HepG2 (cell line): ENCODE results near the gene FAM174A. TPM values are rescaled to one million over a fixed set of nuclear protein-coding genes. Genes with fewer than 3 reads are reported as not detected.
A peak's percentile ranks its signal among the peaks of the same experiment; 100 is the strongest.

ENCODE experiments used
- HMGXB4 ChIP-seq, 2 experiments: sonication (generic) in 1 of 2; formaldehyde crosslinking in 1 of 2; IDR thresholded peaks; 2 replicates each; pipeline versions ENCODE4 v1.4.0 to v1.6.1; 2018 to 2020; ENCODE audit warnings: missing genetic modification reagents in 2 of 2, borderline replicate concordance in 1 of 2, low read depth in 1 of 2, mild to moderate bottlenecking in 1 of 2, missing biosample characterization in 1 of 2
- HNRNPLL ChIP-seq: fragments of 200-400 bp; formaldehyde crosslinking; IDR thresholded peaks from 2 replicates; pipeline ENCODE4 v1.6.1; 2017; ENCODE audit warnings: mild to moderate bottlenecking, low read depth, low read length; ENCODE audit not compliant: poor library complexity, severe bottlenecking
- HOXA9 ChIP-seq: sonication (generic); formaldehyde crosslinking; IDR thresholded peaks from 2 replicates; pipeline ENCODE4 v1.8.1; 2022; ENCODE audit warnings: missing genetic modification reagents, mild to moderate bottlenecking, moderate library complexity, borderline replicate concordance
- MED13 ChIP-seq: sonication (generic); formaldehyde crosslinking; IDR thresholded peaks from 2 replicates; pipeline ENCODE4 v1.5.0; 2020; ENCODE audit warnings: missing genetic modification reagents
- MIER3 ChIP-seq: IDR thresholded peaks from 2 replicates; pipeline ENCODE4 v1.6.1; 2016; ENCODE audit warnings: missing compliant biosample characterization, borderline replicate concordance
- MTA3 ChIP-seq: sonication (generic); formaldehyde crosslinking; IDR thresholded peaks from 2 replicates; pipeline ENCODE4 v1.4.0; 2020; ENCODE audit warnings: missing genetic modification reagents
- MXD3 ChIP-seq: IDR thresholded peaks from 2 replicates; pipeline ENCODE4 v1.6.1; 2016; ENCODE audit warnings: mild to moderate bottlenecking, missing biosample characterization, missing genetic modification reagents
- PHF20 ChIP-seq: sonication (generic); formaldehyde crosslinking; IDR thresholded peaks from 2 replicates; pipeline ENCODE4 v1.5.0; 2020; ENCODE audit warnings: mild to moderate bottlenecking, missing genetic modification reagents
- SMAD3 ChIP-seq: sonication (generic); formaldehyde crosslinking; IDR thresholded peaks from 2 replicates; pipeline ENCODE4 v1.4.0; 2020; ENCODE audit warnings: missing genetic modification reagents
- STAG1 ChIP-seq: sonication (generic); formaldehyde crosslinking; IDR thresholded peaks from 2 replicates; pipeline ENCODE4 v1.4.0; 2020; ENCODE audit warnings: missing genetic modification reagents
- USF2 ChIP-seq, 2 experiments: sonication (generic) in 1 of 2; formaldehyde crosslinking in 1 of 2; IDR thresholded peaks; 2 replicates each; pipeline versions ENCODE4 v1.5.1 to v1.6.1; 2011 to 2020; ENCODE audit warnings: borderline replicate concordance in 1 of 2, low read depth in 1 of 2, low read length in 1 of 2, mild to moderate bottlenecking in 1 of 2, missing genetic modification reagents in 1 of 2, moderate library complexity in 1 of 2
- YEATS2 ChIP-seq: sonication (generic); formaldehyde crosslinking; IDR thresholded peaks from 2 replicates; pipeline ENCODE4 v1.4.0; 2020; ENCODE audit warnings: missing genetic modification reagents, borderline replicate concordance
- ZEB1 ChIP-seq: IDR thresholded peaks from 2 replicates; pipeline ENCODE4 v1.6.1; 2012; ENCODE audit warnings: mild to moderate bottlenecking, low read depth, inconsistent platforms; ENCODE audit not compliant: insufficient replicate concordance
- ZFYVE20 ChIP-seq: sonication (generic); formaldehyde crosslinking; IDR thresholded peaks from 2 replicates; pipeline ENCODE4 v1.8.0; 2023; ENCODE audit warnings: low read depth, mild to moderate bottlenecking, moderate library complexity, missing genetic modification reagents, borderline replicate concordance
- ZNF101 ChIP-seq: sonication (generic); formaldehyde crosslinking; IDR thresholded peaks from 2 replicates; pipeline ENCODE4 v1.4.0; 2020; ENCODE audit warnings: mild to moderate bottlenecking, low read depth, missing genetic modification reagents, borderline replicate concordance
- ZNF136 ChIP-seq: sonication (generic); formaldehyde crosslinking; IDR thresholded peaks from 2 replicates; pipeline ENCODE4 v1.8.1; 2022; ENCODE audit warnings: low read depth, mild to moderate bottlenecking, moderate library complexity, missing genetic modification reagents
- ZNF232 ChIP-seq: sonication (generic); formaldehyde crosslinking; IDR thresholded peaks from 2 replicates; pipeline ENCODE4 v1.4.0; 2020; ENCODE audit warnings: missing genetic modification reagents, borderline replicate concordance
- ZNF253 ChIP-seq: sonication (generic); formaldehyde crosslinking; IDR thresholded peaks from 2 replicates; pipeline ENCODE4 v1.8.0; 2022; ENCODE audit warnings: mild to moderate bottlenecking, missing genetic modification reagents, borderline replicate concordance
- ZNF468 ChIP-seq: sonication (generic); formaldehyde crosslinking; IDR thresholded peaks from 2 replicates; pipeline ENCODE4 v1.8.0; 2022; ENCODE audit warnings: mild to moderate bottlenecking, moderate library complexity, missing genetic modification reagents
- ZNF546 ChIP-seq: sonication (generic); formaldehyde crosslinking; conservative IDR thresholded peaks from 2 replicates; pipeline ENCODE4 v1.8.1; 2023; ENCODE audit warnings: mild to moderate bottlenecking, missing genetic modification reagents
- ZNF557 ChIP-seq: sonication (generic); formaldehyde crosslinking; IDR thresholded peaks from 2 replicates; pipeline ENCODE4 v1.4.0; 2020; ENCODE audit warnings: missing genetic modification reagents
- polyA plus RNA-seq, 8 experiments: library from polyadenylated mRNA; depleted of rRNA in 3 of 8; stranded (reverse) in 7 of 8; unstranded in 1 of 8; fragments of >200 nt; fragmentation: Illumina TruSeq in 4 of 8; extraction: Trizol in 4 of 8; gene quantifications; 2 replicates each; pipeline versions ENCODE4 v1.2.1 to v1.2.3, GENCODE V29; 2011 to 2016; ENCODE audit warnings: low read depth in 4 of 8, missing spikeins in 1 of 8, mixed read lengths in 1 of 8; ENCODE audit not compliant: insufficient read depth in 1 of 8
- total RNA-seq, 5 experiments: library from RNA; depleted of rRNA; stranded (reverse); fragments of >200 nt; fragmentation: Illumina TruSeq; extraction: Trizol; gene quantifications; 2 replicates each; pipeline ENCODE4 v1.2.3, GENCODE V29; 2016; ENCODE audit warnings: low read depth in 1 of 5
- TF ChIP-seq, protein P1 (sequence below): sonication (generic); formaldehyde crosslinking; conservative IDR thresholded peaks from 2 replicates; pipeline ENCODE4 v1.4.0; 2020; ENCODE audit warnings: missing genetic modification reagents

Gene FAM174A
- total and polyA plus RNA-seq, 2 of the 13 experiments (the other 11 are each of a cell fraction or from before 2014, with no cell fraction given) = 6.8 to 7.8 TPM

DNA sequence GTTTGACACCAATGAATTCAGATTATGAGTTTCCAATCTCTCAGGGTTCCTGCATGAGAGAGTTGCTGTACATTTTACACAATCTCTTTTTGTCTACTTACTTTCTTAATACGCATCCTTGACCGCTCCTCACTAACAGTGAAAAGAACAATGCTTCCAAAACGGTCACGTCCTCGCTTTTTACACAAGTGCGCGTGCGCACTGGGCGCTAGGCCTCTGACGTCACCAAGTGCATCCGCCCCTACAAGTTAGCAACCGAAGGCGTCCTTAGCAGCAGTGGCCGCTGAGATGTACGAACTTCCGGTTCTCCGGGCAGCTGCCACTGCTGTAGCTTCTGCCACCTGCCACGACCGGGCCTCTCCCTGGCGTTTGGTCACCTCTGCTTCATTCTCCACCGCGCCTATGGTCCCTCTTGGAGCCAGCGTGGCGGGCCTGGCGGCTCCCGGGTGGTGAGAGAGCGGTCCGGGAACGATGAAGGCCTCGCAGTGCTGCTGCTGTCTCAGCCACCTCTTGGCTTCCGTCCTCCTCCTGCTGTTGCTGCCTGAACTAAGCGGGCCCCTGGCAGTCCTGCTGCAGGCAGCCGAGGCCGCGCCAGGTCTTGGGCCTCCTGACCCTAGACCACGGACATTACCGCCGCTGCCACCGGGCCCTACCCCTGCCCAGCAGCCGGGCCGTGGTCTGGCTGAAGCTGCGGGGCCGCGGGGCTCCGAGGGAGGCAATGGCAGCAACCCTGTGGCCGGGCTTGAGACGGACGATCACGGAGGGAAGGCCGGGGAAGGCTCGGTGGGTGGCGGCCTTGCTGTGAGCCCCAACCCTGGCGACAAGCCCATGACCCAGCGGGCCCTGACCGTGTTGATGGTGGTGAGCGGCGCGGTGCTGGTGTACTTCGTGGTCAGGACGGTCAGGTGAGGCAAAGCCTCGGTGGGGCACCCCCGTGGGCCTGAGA lies at the start of gene FAM174A (continued):
- TF ChIP-seq HMGXB4 (CRISPR knock-in tag; IDR thresholded peaks at IDR 0.05; ENCODE audit: borderline replicate concordance in 1 of 2, low read depth in 1 of 2) (peak in 1 of 2 experiments; percentile 79), HOXA9 (CRISPR knock-in tag) (no peak), MED13 (CRISPR knock-in tag) (no peak), HNRNPLL (peak; percentile 22), ZNF136 (CRISPR knock-in tag) (0 out of 2 replicates have a peak, but pooled peaks have one; percentile 51), MTA3 (CRISPR knock-in tag) (no peak), PHF20 (CRISPR knock-in tag) (peak; percentile 80), ZNF253 (CRISPR knock-in tag) (no peak; the same call in 1 of the 2 replicates), ZNF232 (CRISPR knock-in tag) (no peak), MXD3 (CRISPR knock-in tag) (0 out of 2 replicates have a peak, but pooled peaks have one; percentile 59), SMAD3 (CRISPR knock-in tag) (no peak), MIER3 (CRISPR knock-in tag) (no peak; the same call in 1 of the 2 replicates), ZNF101 (CRISPR knock-in tag) (no peak), USF2 (IDR thresholded peaks at IDR 0.05; ENCODE audit: low read depth, low read length) (no peak), USF2 (CRISPR knock-in tag; IDR thresholded peaks at IDR 0.05; ENCODE audit: borderline replicate concordance) (peak; percentile 35; the same call in 1 of the 2 replicates), ZNF546 (CRISPR knock-in tag) (no peak), YEATS2 (CRISPR knock-in tag) (peak; percentile 86), ZNF468 (CRISPR knock-in tag) (no peak), STAG1 (CRISPR knock-in tag) (no peak), ZFYVE20 (0 out of 2 replicates have a peak, but pooled peaks have one; percentile 51), ZNF557 (CRISPR knock-in tag) (no peak), ZEB1 (no peak)
- TF ChIP-seq, protein P1, sequence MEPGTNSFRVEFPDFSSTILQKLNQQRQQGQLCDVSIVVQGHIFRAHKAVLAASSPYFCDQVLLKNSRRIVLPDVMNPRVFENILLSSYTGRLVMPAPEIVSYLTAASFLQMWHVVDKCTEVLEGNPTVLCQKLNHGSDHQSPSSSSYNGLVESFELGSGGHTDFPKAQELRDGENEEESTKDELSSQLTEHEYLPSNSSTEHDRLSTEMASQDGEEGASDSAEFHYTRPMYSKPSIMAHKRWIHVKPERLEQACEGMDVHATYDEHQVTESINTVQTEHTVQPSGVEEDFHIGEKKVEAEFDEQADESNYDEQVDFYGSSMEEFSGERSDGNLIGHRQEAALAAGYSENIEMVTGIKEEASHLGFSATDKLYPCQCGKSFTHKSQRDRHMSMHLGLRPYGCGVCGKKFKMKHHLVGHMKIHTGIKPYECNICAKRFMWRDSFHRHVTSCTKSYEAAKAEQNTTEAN = 0 out of 2 replicates have a peak, but pooled peaks have one; percentile 27
